BE2C (cell line): Measurements from ENCODE around the gene ROS1.

Experiments
- DNase-seq: peaks from one replicate; pipeline ENCODE4 v3.0.0-alpha.2; 2020
- H3K27me3 ChIP-seq: fragments of 250-450 bp; sonication (Bioruptor Pico); 2 replicates; pipeline ENCODE4 v1.5.1; 2020; ENCODE audit warnings: mild to moderate bottlenecking
- H3K36me3 ChIP-seq: fragments of 250-450 bp; sonication (Bioruptor Pico); 2 replicates; pipeline ENCODE4 v1.5.1; 2020; ENCODE audit warnings: mild to moderate bottlenecking
- H3K4me1 ChIP-seq: fragments of 250-450 bp; sonication (Bioruptor Pico); 2 replicates; pipeline ENCODE4 v1.5.1; 2020
- H3K4me3 ChIP-seq: 2 replicates; pipeline ENCODE4 v1.5.1; 2011; ENCODE audit warnings: low read depth, low read length
- H3K9me3 ChIP-seq: fragments of 250-450 bp; sonication (Bioruptor Pico); 2 replicates; pipeline ENCODE4 v1.5.1; 2020
- TF ChIP-seq, protein P1 (sequence below): IDR thresholded peaks from 2 replicates; pipeline ENCODE4 v1.5.1; 2012; ENCODE audit warnings: mild to moderate bottlenecking, low read depth, low read length

The ROS1 gene

DNA sequence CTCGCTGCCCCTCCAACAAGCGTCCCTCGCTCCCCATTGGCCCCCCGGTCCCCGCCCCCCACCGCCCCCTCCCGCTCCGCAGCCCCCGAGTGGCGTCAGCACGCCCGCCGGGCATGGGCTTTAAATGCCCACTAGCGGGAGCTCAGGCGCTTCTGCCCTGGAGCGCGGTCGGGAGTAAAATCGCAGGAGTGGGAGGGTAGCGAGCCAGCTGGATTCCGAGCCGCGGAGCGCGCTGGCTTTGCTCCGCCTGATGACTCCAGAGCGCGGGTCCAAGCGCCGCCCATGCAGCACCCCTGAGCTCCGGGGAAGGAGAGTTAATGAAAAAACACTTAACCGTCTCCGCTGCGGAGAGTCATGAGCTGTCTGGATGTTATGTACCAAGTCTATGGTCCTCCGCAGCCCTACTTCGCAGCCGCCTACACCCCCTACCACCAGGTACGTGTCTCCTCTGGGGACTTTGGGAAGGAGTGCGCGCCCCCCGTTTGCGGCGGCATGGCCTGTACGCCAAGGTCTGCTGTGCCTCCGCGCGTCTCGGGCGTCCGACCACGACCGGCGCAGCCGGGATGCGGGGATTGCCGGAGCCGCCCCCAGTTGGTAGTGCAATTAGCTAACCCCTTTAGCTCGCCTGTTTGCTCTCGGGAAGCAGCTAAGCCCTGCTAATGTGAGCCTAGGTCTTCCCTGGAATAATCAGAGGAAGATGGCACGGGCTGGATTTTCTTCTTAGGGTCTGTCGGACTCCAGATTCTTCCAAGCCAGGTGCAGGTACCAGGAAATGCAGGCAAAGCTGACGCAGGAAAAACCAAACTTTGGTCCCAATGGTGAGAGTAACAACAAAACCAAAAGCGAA, 160.1 kb downstream of the ROS1 start, which contains the start of gene VGLL2:
Gene VGLL2 (plus strand): TSS at position 149 of the 847 bp plus-strand sequence. CDS start 206 bp downstream, at position 355.
- TF ChIP-seq, protein P1, sequence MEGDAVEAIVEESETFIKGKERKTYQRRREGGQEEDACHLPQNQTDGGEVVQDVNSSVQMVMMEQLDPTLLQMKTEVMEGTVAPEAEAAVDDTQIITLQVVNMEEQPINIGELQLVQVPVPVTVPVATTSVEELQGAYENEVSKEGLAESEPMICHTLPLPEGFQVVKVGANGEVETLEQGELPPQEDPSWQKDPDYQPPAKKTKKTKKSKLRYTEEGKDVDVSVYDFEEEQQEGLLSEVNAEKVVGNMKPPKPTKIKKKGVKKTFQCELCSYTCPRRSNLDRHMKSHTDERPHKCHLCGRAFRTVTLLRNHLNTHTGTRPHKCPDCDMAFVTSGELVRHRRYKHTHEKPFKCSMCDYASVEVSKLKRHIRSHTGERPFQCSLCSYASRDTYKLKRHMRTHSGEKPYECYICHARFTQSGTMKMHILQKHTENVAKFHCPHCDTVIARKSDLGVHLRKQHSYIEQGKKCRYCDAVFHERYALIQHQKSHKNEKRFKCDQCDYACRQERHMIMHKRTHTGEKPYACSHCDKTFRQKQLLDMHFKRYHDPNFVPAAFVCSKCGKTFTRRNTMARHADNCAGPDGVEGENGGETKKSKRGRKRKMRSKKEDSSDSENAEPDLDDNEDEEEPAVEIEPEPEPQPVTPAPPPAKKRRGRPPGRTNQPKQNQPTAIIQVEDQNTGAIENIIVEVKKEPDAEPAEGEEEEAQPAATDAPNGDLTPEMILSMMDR, result no peak
- peak within 1 kb of the TSS; percentile 34 for H3K4me3 ChIP-seq
- peak; percentile 39 for DNase-seq
- H3K27me3 ChIP-seq, result peaks cover 98% of the 10 kb centered on the region
- H3K9me3 ChIP-seq, result no peaks in the 10 kb centered on the region
- H3K36me3 ChIP-seq, result no peaks in the 10 kb centered on the region
- no peaks in the 10 kb centered on the region for H3K4me1 ChIP-seq

GRCh38 chr6:117264692-117265409, 160.9 kb downstream of the ROS1 start:
- DNase-seq, result no peak
- Histone ChIP-seq H3K9me3 (no peaks in the 10 kb centered on the region), H3K4me1 (no peaks in the 10 kb centered on the region), H3K4me3 (no peak overlapping the region; the same call in 1 of the 2 replicates), H3K27me3 (peaks cover 98% of the 10 kb centered on the region), H3K36me3 (no peaks in the 10 kb centered on the region)
- TF ChIP-seq, protein P1, result no peak

DNA sequence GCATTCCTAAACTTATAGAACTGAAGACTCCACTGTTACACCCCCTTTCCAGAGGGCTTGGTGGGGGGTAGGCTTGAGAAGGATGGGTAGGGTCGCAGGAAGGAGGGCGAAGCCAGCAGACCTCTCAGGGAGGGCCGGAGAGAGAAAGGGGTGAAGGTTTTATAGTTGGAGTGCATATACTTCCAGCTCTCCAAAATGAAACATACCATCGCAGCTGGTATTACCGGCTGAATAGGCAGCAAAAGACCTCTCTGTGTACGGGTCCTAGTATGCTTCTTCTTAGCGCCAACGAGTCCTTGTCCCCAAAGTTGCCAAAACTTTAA, 161.4 kb downstream of the ROS1 start:
- H3K4me1 ChIP-seq, result no peaks in the 10 kb centered on the region
- TF ChIP-seq, protein P1, result no peak
- peaks cover 95% of the 10 kb centered on the region for H3K27me3 ChIP-seq
- H3K4me3 ChIP-seq, result no peak overlapping the region
- no peak for DNase-seq
- H3K36me3 ChIP-seq, result no peaks in the 10 kb centered on the region
- no peaks in the 10 kb centered on the region for H3K9me3 ChIP-seq

GRCh38 chr6:117263353-117263927, 162.3 kb downstream of the ROS1 start:
- no peaks in the 10 kb centered on the region for H3K36me3 ChIP-seq
- H3K4me3 ChIP-seq, result no peak overlapping the region
- TF ChIP-seq, protein P1, result no peak
- DNase-seq, result no peak
- H3K9me3 ChIP-seq, result no peaks in the 10 kb centered on the region
- H3K27me3 ChIP-seq, result peaks cover 91% of the 10 kb centered on the region
- H3K4me1 ChIP-seq, result no peaks in the 10 kb centered on the region

DNA sequence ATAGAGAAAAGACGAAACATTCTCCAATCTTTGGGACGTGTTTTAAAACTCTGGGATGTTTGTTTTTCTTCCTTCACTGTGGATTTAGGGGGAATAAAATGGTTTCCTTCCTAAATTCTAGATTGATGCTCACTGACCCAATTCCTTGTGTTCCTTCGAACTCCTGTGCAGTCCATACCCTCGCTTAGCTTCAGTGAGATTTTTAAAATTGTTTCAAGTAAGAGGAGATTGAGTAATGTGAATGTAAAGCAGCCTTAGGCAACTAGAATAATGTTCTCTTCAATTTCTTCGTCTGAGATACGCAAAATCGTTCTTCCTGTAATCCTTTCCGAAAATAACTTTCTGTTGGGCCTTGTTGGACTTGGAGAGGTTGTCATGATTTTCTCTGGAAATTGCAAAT, 162.9 kb downstream of the ROS1 start:
- no peaks in the 10 kb centered on the region for H3K4me1 ChIP-seq
- no peaks in the 10 kb centered on the region for H3K36me3 ChIP-seq
- no peak overlapping the region for H3K4me3 ChIP-seq
- H3K9me3 ChIP-seq, result no peaks in the 10 kb centered on the region
- peaks cover 85% of the 10 kb centered on the region for H3K27me3 ChIP-seq
- no peak for DNase-seq
- TF ChIP-seq, protein P1, result no peak
